ENCODE measurements around the gene NUPR2. TPM values are rescaled to one million over a fixed set of nuclear protein-coding genes. Genes with fewer than 3 reads are reported as not detected.

NUPR2 gene
- total RNA-seq, 6 donors from 2014 or later = 0.89 to 9.1 (median 1.4) TPM; not detected in 1

Other genes with a start within 250 kb of the NUPR2 start
- gene ZNF713, start 229.0 kb downstream of the NUPR2 start, total RNA-seq = 1 to 10 TPM; 2.1 to 4.2 (median 3.3) TPM
- gene MRPS17, start 164.5 kb downstream of the NUPR2 start, total RNA-seq = 10 to 100 TPM in 1 of 6 donors, 1 to 10 TPM in 5; 4.8 to 10.5 (median 8.7) TPM
- gene NIPSNAP2, start 151.8 kb downstream of the NUPR2 start, total RNA-seq = 10 to 100 TPM; 30.2 to 95.2 (median 64.6) TPM
- gene PSPH, start 65.0 kb downstream of the NUPR2 start, total RNA-seq = 10 to 100 TPM in 4 of 6 donors, 1 to 10 TPM in 2; 6.8 to 18.9 (median 13.5) TPM
- gene CCT6A, start 64.7 kb downstream of the NUPR2 start, total RNA-seq = 100 to 1,000 TPM in 1 of 6 donors, 10 to 100 TPM in 5; 48.4 to 115 (median 67.6) TPM
- gene SUMF2, start 52.1 kb downstream of the NUPR2 start, total RNA-seq = 100 to 1,000 TPM in 5 of 6 donors, 10 to 100 TPM in 1; 85.9 to 185 (median 155) TPM
- 1 to 10 TPM in 2 of 6 donors, under 1 TPM in 3, not detected in 1; 0.30 to 2.4 (median 0.60) TPM for gene PHKG1, start 23.5 kb downstream of the NUPR2 start, total RNA-seq
- 100 to 1,000 TPM in 5 of 6 donors, 10 to 100 TPM in 1; 61.8 to 307 (median 203) TPM for gene CHCHD2, start 9.9 kb downstream of the NUPR2 start, total RNA-seq

All from upper lobe of left lung (tissue), 6 donors.